ENCODE results near the gene STRBP.

- TF ChIP-seq CTCF (IDR thresholded peaks at IDR 0.05) = no peak
- TF ChIP-seq EZH2phosphoT487 (IDR thresholded peaks at IDR 0.05) = no peak
- no peak for TF ChIP-seq EZH2 (IDR thresholded peaks at IDR 0.05)
These were observed 12.7 kb downstream of the STRBP start for GRCh38 chr9:123255718-123256117.
